ENCODE measurements around the gene FNTB.

DNA sequence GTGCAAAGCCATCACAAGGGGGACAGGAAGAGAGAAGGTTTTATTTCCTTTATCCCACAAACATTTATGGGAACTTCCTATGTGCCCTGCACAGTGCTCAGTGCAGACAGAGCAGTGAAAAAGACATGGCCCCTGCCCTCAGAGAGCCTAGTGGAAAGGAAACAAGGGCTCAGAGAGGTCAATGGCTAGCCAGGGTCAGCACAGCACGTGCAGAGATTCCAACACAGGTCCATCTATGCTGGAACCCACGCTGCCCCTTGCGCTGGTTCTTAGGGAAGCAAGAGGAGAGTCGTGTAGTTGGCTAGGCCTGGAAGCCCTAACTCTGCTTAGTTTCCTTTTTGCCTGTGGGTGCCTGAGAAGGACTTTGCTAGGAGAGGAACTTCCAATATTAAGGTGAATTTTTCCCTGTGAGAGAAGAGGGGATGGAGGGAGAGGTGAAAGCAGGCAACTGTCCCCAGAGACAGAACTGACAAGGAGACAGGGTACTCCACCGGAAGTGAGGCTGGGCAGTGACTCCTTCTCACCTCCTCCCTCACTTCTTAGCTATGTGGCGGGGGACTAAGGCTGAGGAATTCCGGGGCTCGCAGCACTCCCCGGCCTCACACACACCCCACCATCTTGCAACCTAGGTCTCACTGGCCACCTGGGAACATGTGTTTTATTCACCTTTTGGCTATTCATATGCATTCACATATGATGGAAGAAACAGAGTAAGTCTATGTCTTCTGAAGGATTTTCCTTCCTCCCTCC is 32.0 kb upstream of the FNTB start:
- no peak for TF ChIP-seq TAF1 (IDR thresholded peaks at IDR 0.05; ENCODE audit: low read depth)
- TF ChIP-seq, protein P1, sequence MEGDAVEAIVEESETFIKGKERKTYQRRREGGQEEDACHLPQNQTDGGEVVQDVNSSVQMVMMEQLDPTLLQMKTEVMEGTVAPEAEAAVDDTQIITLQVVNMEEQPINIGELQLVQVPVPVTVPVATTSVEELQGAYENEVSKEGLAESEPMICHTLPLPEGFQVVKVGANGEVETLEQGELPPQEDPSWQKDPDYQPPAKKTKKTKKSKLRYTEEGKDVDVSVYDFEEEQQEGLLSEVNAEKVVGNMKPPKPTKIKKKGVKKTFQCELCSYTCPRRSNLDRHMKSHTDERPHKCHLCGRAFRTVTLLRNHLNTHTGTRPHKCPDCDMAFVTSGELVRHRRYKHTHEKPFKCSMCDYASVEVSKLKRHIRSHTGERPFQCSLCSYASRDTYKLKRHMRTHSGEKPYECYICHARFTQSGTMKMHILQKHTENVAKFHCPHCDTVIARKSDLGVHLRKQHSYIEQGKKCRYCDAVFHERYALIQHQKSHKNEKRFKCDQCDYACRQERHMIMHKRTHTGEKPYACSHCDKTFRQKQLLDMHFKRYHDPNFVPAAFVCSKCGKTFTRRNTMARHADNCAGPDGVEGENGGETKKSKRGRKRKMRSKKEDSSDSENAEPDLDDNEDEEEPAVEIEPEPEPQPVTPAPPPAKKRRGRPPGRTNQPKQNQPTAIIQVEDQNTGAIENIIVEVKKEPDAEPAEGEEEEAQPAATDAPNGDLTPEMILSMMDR (IDR thresholded peaks at IDR 0.05; ENCODE audit: poor library complexity, severe bottlenecking) = no peak
- TF ChIP-seq EP300 (conservative IDR thresholded peaks at IDR 0.05; ENCODE audit: poor library complexity, severe bottlenecking) = no peak
